ENCODE data around the gene FGF5. TPM values are rescaled to one million over a fixed set of nuclear protein-coding genes. Genes with fewer than 3 reads are reported as not detected.

FGF5 gene
- total and polyA plus RNA-seq, 10 of the 15 experiments (the other 5 are each of a cell fraction or from before 2014, with no cell fraction given), result 0.87 to 7.4 (median 1.6) TPM

GRCh38 chr4:80225595-80225994, 40.9 kb upstream of the FGF5 start:
- ChIA-PET RAD21 (ENCODE audit: unreplicated experiment) (interaction anchor here (0.8 to 1.2 kb wide), 2 partner anchors 9 to 13 kb away, joined by 3 read pairs; no protein-coding TSS in a partner anchor), SMC1A (ENCODE audit: uncharacterized antibody, unreplicated experiment) (interaction anchor here (1.2 kb wide), 1 partner anchor 23 kb away, joined by 3 read pairs; no protein-coding TSS in a partner anchor), POLR2A (interaction anchor here (0.5 kb wide), 1 partner anchor 37 kb away, joined by 8 read pairs; no protein-coding TSS in a partner anchor), CTCF (interaction anchor here (1.2 kb wide), 2 partner anchors 20 to 100 kb away, joined by 3 to 6 read pairs; no protein-coding TSS in a partner anchor)
- no peak overlapping the region for H3K27ac ChIP-seq (ENCODE audit: control insufficient read depth, insufficient read depth)
- no peak overlapping the region for H2AFZ ChIP-seq (ENCODE audit: control insufficient read depth, low read depth, low read length)
- ATAC-seq, result no peak
- whole genome bisulfite sequencing (ENCODE audit: insufficient coverage, insufficient replicate concordance, low lambda C conversion rate, missing lambda C conversion rate), result 34% methylated on average over 2 of the region's 2 CpGs
- H3K79me2 ChIP-seq (ENCODE audit: control insufficient read depth, insufficient read depth, low read length), result no peaks in the 10 kb centered on the region
- H3K9ac ChIP-seq (ENCODE audit: control insufficient read depth, insufficient read depth, low read length), result no peak overlapping the region
- H3K9me3 ChIP-seq (replicated peaks; ENCODE audit: control insufficient read depth, insufficient read depth, low read length), result no peaks in the 10 kb centered on the region
- in situ Hi-C loops (cut with MboI), result no loop called here
- H3K27me3 ChIP-seq (replicated peaks in 1 of 2; ENCODE audit: control insufficient read depth in 2 of 2, insufficient read depth in 2 of 2, low read length in 1 of 2), result 0 out of 4 replicates have a peak, but pooled peaks cover 0 to 1% of the 10 kb centered on the region in 2 experiments
- intact Hi-C loops (cut with micrococcal nuclease; ENCODE audit: unreplicated experiment), result loop anchor here (5.0 kb wide), 2 partner anchors 42 to 827 kb away; partner anchors contain the start of gene FGF5
- no peak overlapping the region for H3K4me2 ChIP-seq (ENCODE audit: control insufficient read depth, insufficient read depth)
- TF ChIP-seq KDM1A (IDR thresholded peaks at IDR 0.05; ENCODE audit: borderline replicate concordance) (no peak), ZNF622 (IDR thresholded peaks at IDR 0.05) (no peak), POLR2A (IDR thresholded peaks at IDR 0.05; ENCODE audit: low read depth, low read length) (no peak), ATF7 (IDR thresholded peaks at IDR 0.05; ENCODE audit: low read depth) (no peak), CHD4 (IDR thresholded peaks at IDR 0.05) (no peak), NFIC (IDR thresholded peaks at IDR 0.05; ENCODE audit: low read depth, low read length) (no peak), SIX5 (IDR thresholded peaks at IDR 0.05; ENCODE audit: low read depth, low read length, severe bottlenecking) (no peak), ZNF384 (IDR thresholded peaks at IDR 0.05; ENCODE audit: borderline replicate concordance, low read depth, low read length) (no peak), RELB (IDR thresholded peaks at IDR 0.05; ENCODE audit: low read depth) (no peak), ZSCAN29 (IDR thresholded peaks at IDR 0.05) (no peak), SUZ12 (IDR thresholded peaks at IDR 0.05; ENCODE audit: unreplicated experiment) (no peak), RB1 (IDR thresholded peaks at IDR 0.05; ENCODE audit: borderline replicate concordance) (no peak), RELA (IDR thresholded peaks at IDR 0.05; ENCODE audit: borderline replicate concordance, partially characterized antibody) (no peak)
- no peak for FAIRE-seq
- DNase-seq (ENCODE audit: low read depth, low spot score), result no peak
- H3K36me3 ChIP-seq (ENCODE audit: control insufficient read depth in 2 of 2, insufficient read depth in 2 of 2, low read length in 1 of 2), result no peaks in the 10 kb centered on the region
- peaks cover 21% of the 10 kb centered on the region for H3K4me1 ChIP-seq (ENCODE audit: control insufficient read depth, insufficient read depth, low read length)
- no peaks in the 10 kb centered on the region for H4K20me1 ChIP-seq (ENCODE audit: control insufficient read depth, insufficient read depth)
- no peak overlapping the region for H3K4me3 ChIP-seq
- no TSS peak for BruUV-seq (replicated peaks)
